ENCODE measurements around the gene IQSEC3. TPM values are rescaled to one million over a fixed set of nuclear protein-coding genes. Genes with fewer than 3 reads are reported as not detected.

IQSEC3 gene
- total and polyA plus RNA-seq, 2 experiments from 2014 or later, result 0.70 to 2.7 TPM

GRCh38 chr12:89653-90052, 23.1 kb downstream of the IQSEC3 start:
- peaks cover 5% of the 10 kb centered on the region for H3K9me3 ChIP-seq (ENCODE audit: low read depth)

GRCh38 chr12:91213-91612, 24.6 kb downstream of the IQSEC3 start:
- no peak overlapping the region for H3K27ac ChIP-seq
- no peak overlapping the region for H3K4me3 ChIP-seq
- DNase-seq (ENCODE audit: low spot score), result no peak
- 85% methylated on average over 7 of the region's 7 CpGs for WGBS (ENCODE audit: low lambda C conversion rate, missing lambda C conversion rate)
- no peaks in the 10 kb centered on the region for H3K36me3 ChIP-seq (replicated peaks; ENCODE audit: insufficient read depth, low read depth)
- TF ChIP-seq EZH2phosphoT487 (IDR thresholded peaks at IDR 0.05; ENCODE audit: low read depth, severe bottlenecking, unreplicated experiment) (no peak), CTCF (IDR thresholded peaks at IDR 0.05; ENCODE audit: poor library complexity) (no peak), EZH2 (IDR thresholded peaks at IDR 0.05; ENCODE audit: borderline replicate concordance) (no peak)
- no peaks in the 10 kb centered on the region for H3K9me2 ChIP-seq (replicated peaks; ENCODE audit: insufficient read depth)
- H3K27me3 ChIP-seq, result no peaks in the 10 kb centered on the region
- H2AFZ ChIP-seq, result no peak overlapping the region
- H3K4me2 ChIP-seq, result no peak overlapping the region
- H4K20me1 ChIP-seq (ENCODE audit: insufficient read depth, poor library complexity, severe bottlenecking), result no peaks in the 10 kb centered on the region
- peaks cover 5% of the 10 kb centered on the region for H3K9me3 ChIP-seq (ENCODE audit: low read depth)
- no peaks in the 10 kb centered on the region for H3K79me2 ChIP-seq
- no peaks in the 10 kb centered on the region for H3K4me1 ChIP-seq (ENCODE audit: insufficient read depth)

More at GRCh38 chr12:89653-90052, 23.1 kb downstream of the IQSEC3 start:
- Histone ChIP-seq H3K4me3 (no peak overlapping the region), H3K9me2 (replicated peaks; ENCODE audit: insufficient read depth) (no peaks in the 10 kb centered on the region), H3K36me3 (replicated peaks; ENCODE audit: insufficient read depth, low read depth) (no peaks in the 10 kb centered on the region), H3K4me2 (no peak overlapping the region), H3K27me3 (no peaks in the 10 kb centered on the region), H4K20me1 (ENCODE audit: insufficient read depth, poor library complexity, severe bottlenecking) (no peaks in the 10 kb centered on the region), H2AFZ (no peak overlapping the region), H3K4me1 (ENCODE audit: insufficient read depth) (no peaks in the 10 kb centered on the region), H3K79me2 (no peaks in the 10 kb centered on the region), H3K27ac (no peak overlapping the region)
- DNase-seq (ENCODE audit: low spot score), result no peak
- 65% methylated on average over 2 of the region's 2 CpGs for WGBS (ENCODE audit: low lambda C conversion rate, missing lambda C conversion rate)
- no peak for TF ChIP-seq EZH2 (IDR thresholded peaks at IDR 0.05; ENCODE audit: borderline replicate concordance)
- no peak for TF ChIP-seq EZH2phosphoT487 (IDR thresholded peaks at IDR 0.05; ENCODE audit: low read depth, severe bottlenecking, unreplicated experiment)
- no peak for TF ChIP-seq CTCF (IDR thresholded peaks at IDR 0.05; ENCODE audit: poor library complexity)

DNA sequence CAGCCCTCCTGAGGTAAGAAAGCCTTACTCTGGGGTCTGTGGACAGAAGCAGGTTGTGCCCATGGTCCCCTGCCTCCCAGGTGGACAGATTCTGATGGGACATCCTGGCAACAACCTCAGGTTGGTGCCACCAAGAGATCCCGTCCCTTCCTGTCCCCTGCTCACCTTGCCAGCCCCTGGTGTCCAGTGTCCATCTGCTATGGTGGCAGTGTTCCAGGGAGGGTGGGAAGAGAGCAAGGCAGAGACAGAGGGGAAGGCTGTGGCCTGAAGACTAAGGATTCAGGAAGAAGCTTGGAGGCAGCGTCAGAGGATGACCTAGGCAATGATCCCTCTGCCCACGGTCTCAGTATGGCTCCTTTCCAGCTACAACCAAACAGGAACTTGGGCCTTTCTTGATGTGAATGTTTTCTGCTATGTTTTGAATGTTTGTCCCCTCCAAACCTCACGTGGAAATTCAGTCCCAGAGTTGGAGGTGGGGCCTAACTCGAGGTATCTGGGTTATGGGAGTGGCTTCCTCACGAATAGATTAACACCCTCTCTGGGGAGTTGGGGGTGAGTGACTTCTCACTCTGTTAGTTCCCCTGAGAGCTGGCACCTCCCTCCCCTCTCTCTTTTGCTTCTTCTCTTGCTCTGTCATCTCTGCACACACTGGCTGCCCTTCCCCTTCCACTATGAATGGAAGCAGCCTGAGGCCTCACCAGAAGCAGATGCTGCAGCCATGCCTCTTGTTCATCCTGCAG, 26.9 kb downstream of the IQSEC3 start:
- Histone ChIP-seq H3K4me1 (ENCODE audit: insufficient read depth) (peaks cover 16% of the 10 kb centered on the region), H3K9me2 (replicated peaks; ENCODE audit: insufficient read depth) (no peaks in the 10 kb centered on the region), H4K20me1 (ENCODE audit: insufficient read depth, poor library complexity, severe bottlenecking) (no peaks in the 10 kb centered on the region), H3K27ac (no peak overlapping the region), H3K27me3 (no peaks in the 10 kb centered on the region), H3K4me3 (no peak overlapping the region), H3K36me3 (replicated peaks; ENCODE audit: insufficient read depth, low read depth) (no peaks in the 10 kb centered on the region), H3K79me2 (no peaks in the 10 kb centered on the region), H2AFZ (no peak overlapping the region), H3K9me3 (ENCODE audit: low read depth) (peaks cover 5% of the 10 kb centered on the region), H3K4me2 (no peak overlapping the region)
- WGBS (ENCODE audit: low lambda C conversion rate, missing lambda C conversion rate), result 66% methylated on average over 6 of the region's 6 CpGs
- no peak for TF ChIP-seq EZH2 (IDR thresholded peaks at IDR 0.05; ENCODE audit: borderline replicate concordance)
- TF ChIP-seq CTCF (IDR thresholded peaks at IDR 0.05; ENCODE audit: poor library complexity), result no peak
- TF ChIP-seq EZH2phosphoT487 (IDR thresholded peaks at IDR 0.05; ENCODE audit: low read depth, severe bottlenecking, unreplicated experiment), result no peak
- DNase-seq (ENCODE audit: low spot score), result no peak
